Panc1 (cell line): ENCODE results near the gene HHAT. TPM values are rescaled to one million over a fixed set of nuclear protein-coding genes. Genes with fewer than 3 reads are reported as not detected.

Experiments used
- ATAC-seq: fragments of 200-7000 bp; cut with Tn5 transposase; 2 replicates; pipeline ENCODE4 v1.9.1; 2020; ENCODE audit warnings: mild to moderate bottlenecking, moderate library complexity
- BruUV-seq: library from RNA; stranded (reverse); fragments of 400-500 nt; replicated peaks from 2 replicates; lab custom pipeline; 2021; lab: Mats Ljungman, UMichigan
- CTCF ChIA-PET: fragments of 300-600 bp; sonication (Branson Sonifier 250); formaldehyde crosslinking; loops from one replicate; lab custom pipeline; 2022; ENCODE audit warnings: antibody characterized with exemption; lab: Charles Lee
- POLR2A ChIA-PET: fragments of 300-600 bp; sonication (Branson Sonifier 250); formaldehyde crosslinking; loops from one replicate; lab custom pipeline; 2022; ENCODE audit warnings: antibody characterized with exemption; lab: Charles Lee
- DNase-seq: peaks from one replicate; pipeline ENCODE4 v3.0.0-alpha.2; 2010; ENCODE audit warnings: low read depth, low spot score
- H3K27ac ChIP-seq: 2 replicates; pipeline ENCODE4 v1.5.1; 2011; ENCODE audit warnings: mild to moderate bottlenecking, low read length, inconsistent platforms
- H3K27me3 ChIP-seq: fragments of 200-500 bp; sonication (Bioruptor generic); 2 replicates; pipeline ENCODE4 v1.6.0; 2014; ENCODE audit warnings: low read length, inconsistent platforms; ENCODE audit not compliant: control insufficient read depth, insufficient read depth
- H3K36me3 ChIP-seq: fragments of 200-500 bp; sonication (Bioruptor generic); 2 replicates; pipeline ENCODE4 v1.5.1; 2014; ENCODE audit warnings: inconsistent platforms, mild to moderate bottlenecking, low read length, moderate library complexity; ENCODE audit not compliant: control insufficient read depth, insufficient read depth
- H3K4me1 ChIP-seq: 2 replicates; pipeline ENCODE4 v1.5.1; 2011; ENCODE audit warnings: inconsistent platforms, mild to moderate bottlenecking, low read length, moderate library complexity; ENCODE audit not compliant: control insufficient read depth, insufficient read depth
- H3K4me3 ChIP-seq, 2 experiments: 2 replicates each; pipeline ENCODE4 v1.5.1; 2011 to 2012; ENCODE audit warnings: low read depth in 2 of 2, low read length in 2 of 2, mild to moderate bottlenecking in 2 of 2, inconsistent platforms in 1 of 2, moderate library complexity in 1 of 2
- H3K9me3 ChIP-seq: fragments of 200-500 bp; sonication (Bioruptor generic); 2 replicates; pipeline ENCODE4 v1.5.1; 2014; ENCODE audit warnings: low read depth, mild to moderate bottlenecking, inconsistent platforms, low read length, moderate library complexity; ENCODE audit not compliant: control insufficient read depth, insufficient read depth
- CTCF ChIP-seq: fragments of 450-650 bp; IDR thresholded peaks from 2 replicates; pipeline ENCODE4 v1.5.1; 2017; ENCODE audit warnings: mild to moderate bottlenecking
- POLR2AphosphoS5 ChIP-seq: IDR thresholded peaks from 2 replicates; pipeline ENCODE4 v1.6.1; 2012; ENCODE audit warnings: mild to moderate bottlenecking, low read depth, low read length, moderate library complexity
- REST ChIP-seq, 2 experiments: IDR thresholded peaks; 2 replicates each; pipeline ENCODE4 v1.6.1; 2011 to 2012; ENCODE audit warnings: low read depth in 2 of 2, control low read depth in 1 of 2, low read length in 1 of 2, mild to moderate bottlenecking in 1 of 2, moderate library complexity in 1 of 2; ENCODE audit not compliant: insufficient read depth in 1 of 2
- SIN3A ChIP-seq: IDR thresholded peaks from 2 replicates; pipeline ENCODE4 v1.6.1; 2012; ENCODE audit warnings: low read depth, mild to moderate bottlenecking, low read length, moderate library complexity, borderline replicate concordance; ENCODE audit not compliant: insufficient read depth
- TCF7L2 ChIP-seq: IDR thresholded peaks from 2 replicates; pipeline ENCODE4 v1.6.1; 2011; ENCODE audit warnings: mild to moderate bottlenecking, low read depth, low read length, inconsistent platforms
- in situ Hi-C: cut with HindIII; loops from 2 replicates; pipeline ENCODE4 v1.10.0; 2016; ENCODE audit warnings: low sequenced_read_pairs, low pct_unique_long_range_greater_than_20kb
- intact Hi-C: fragments of 100-400 bp; cut with micrococcal nuclease; formaldehyde crosslinking; loops from one replicate; pipeline ENCODE4 v1.10.0; 2022; ENCODE audit not compliant: unreplicated experiment
- total RNA-seq: library from RNA; stranded (reverse); gene quantifications from one replicate; pipeline ENCODE4 v1.2.1, GENCODE V29; 2021; ENCODE audit not compliant: unreplicated experiment

Gene HHAT
- total RNA-seq, 1 experiment from 2014 or later, result 2.3 TPM

GRCh38 chr1:210294999-210295745 is 33.5 kb upstream of the HHAT start:
- no peak overlapping the region for H3K4me3 ChIP-seq
- TF ChIP-seq POLR2AphosphoS5 (no peak), REST (IDR thresholded peaks at IDR 0.05; ENCODE audit: insufficient read depth in 1 of 2, low read depth in 2 of 2, low read length in 1 of 2) (no peak), SIN3A (no peak), TCF7L2 (no peak), CTCF (no peak)
- H3K36me3 ChIP-seq, result no peaks in the 10 kb centered on the region
- CTCF ChIA-PET, result interaction anchor here (0.6 kb wide), 1 partner anchor 8 kb away, joined by 4 read pairs; no protein-coding TSS in a partner anchor
- in situ Hi-C loops (no loop called here), intact Hi-C loops (no loop called here)
- POLR2A ChIA-PET, result no interaction called here
- no TSS peak for BruUV-seq
- ATAC-seq, result no peak
- H3K9me3 ChIP-seq, result no peaks in the 10 kb centered on the region
- H3K4me1 ChIP-seq, result no peaks in the 10 kb centered on the region
- peaks cover 2% of the 10 kb centered on the region for H3K27me3 ChIP-seq
- no peak overlapping the region for H3K27ac ChIP-seq
- DNase-seq, result no peak

GRCh38 chr1:210296682-210297081 is 32.0 kb upstream of the HHAT start:
- H3K27me3 ChIP-seq, result no peaks in the 10 kb centered on the region; the same call in none of the 2 replicates
- ChIA-PET POLR2A (no interaction called here), CTCF (no interaction called here)
- no peak for TF ChIP-seq SIN3A
- no peak for TF ChIP-seq CTCF
- no peak for ATAC-seq
- no peak overlapping the region for H3K4me3 ChIP-seq
- no TSS peak for BruUV-seq
- no peaks in the 10 kb centered on the region for H3K4me1 ChIP-seq
- no peak for DNase-seq
- intact Hi-C loops (no loop called here), in situ Hi-C loops (no loop called here)
- no peaks in the 10 kb centered on the region for H3K9me3 ChIP-seq
- no peaks in the 10 kb centered on the region for H3K36me3 ChIP-seq
- no peak overlapping the region for H3K27ac ChIP-seq
